GM12801 (cell line): Measurements from ENCODE around the gene PIP5KL1.

Experiments
- TF ChIP-seq, protein P1 (sequence below): IDR thresholded peaks from one replicate; pipeline ENCODE4 v1.5.1; 2011; ENCODE audit warnings: control low read depth; ENCODE audit not compliant: insufficient read length; ENCODE audit errors: extremely low read depth

The PIP5KL1 gene

DNA sequence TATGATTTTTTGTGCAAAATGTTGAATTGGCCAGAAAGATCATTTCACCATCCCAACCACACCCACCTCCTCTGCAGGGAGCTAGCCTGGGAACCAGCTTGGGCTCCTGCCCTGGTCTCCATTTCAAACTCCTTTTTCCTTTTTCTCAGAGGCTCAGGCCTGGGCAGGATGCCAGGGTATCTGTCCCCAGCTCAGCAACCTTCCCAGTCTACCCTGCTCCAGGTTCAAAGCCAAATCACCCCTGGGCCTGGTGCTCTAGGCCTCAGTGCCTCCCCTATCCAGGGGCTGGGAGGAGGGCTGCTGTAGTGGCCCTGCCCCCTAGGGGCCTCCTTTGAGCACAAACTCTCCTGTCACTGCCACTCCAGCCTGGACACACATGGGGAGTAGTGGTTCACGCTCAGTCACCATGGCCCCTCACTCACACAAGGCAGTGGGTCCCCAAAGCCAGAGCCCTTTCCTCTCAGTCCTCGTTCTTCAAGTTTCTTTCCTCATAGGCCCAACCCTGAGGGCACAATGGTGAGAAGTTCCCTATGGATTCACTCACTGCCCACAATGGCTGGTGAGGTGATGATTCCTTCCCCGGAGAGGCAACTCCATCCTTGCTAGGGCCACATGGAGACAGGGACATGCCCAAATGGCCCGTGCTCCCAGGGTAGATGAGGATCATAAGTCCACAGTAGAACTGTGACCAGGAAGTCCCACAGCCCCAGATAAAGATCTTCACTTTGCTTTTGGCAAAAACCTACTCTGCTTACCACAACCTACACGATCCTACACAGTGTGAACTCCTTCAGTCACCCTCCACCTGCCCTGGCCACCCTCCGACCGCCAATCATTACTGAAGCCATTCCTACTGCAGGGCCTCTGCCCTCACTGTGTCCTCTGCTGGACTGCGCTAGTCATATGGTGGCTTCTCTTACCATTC is 12.1 kb downstream of the PIP5KL1 start:
- TF ChIP-seq, protein P1, sequence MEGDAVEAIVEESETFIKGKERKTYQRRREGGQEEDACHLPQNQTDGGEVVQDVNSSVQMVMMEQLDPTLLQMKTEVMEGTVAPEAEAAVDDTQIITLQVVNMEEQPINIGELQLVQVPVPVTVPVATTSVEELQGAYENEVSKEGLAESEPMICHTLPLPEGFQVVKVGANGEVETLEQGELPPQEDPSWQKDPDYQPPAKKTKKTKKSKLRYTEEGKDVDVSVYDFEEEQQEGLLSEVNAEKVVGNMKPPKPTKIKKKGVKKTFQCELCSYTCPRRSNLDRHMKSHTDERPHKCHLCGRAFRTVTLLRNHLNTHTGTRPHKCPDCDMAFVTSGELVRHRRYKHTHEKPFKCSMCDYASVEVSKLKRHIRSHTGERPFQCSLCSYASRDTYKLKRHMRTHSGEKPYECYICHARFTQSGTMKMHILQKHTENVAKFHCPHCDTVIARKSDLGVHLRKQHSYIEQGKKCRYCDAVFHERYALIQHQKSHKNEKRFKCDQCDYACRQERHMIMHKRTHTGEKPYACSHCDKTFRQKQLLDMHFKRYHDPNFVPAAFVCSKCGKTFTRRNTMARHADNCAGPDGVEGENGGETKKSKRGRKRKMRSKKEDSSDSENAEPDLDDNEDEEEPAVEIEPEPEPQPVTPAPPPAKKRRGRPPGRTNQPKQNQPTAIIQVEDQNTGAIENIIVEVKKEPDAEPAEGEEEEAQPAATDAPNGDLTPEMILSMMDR: no peak

DNA sequence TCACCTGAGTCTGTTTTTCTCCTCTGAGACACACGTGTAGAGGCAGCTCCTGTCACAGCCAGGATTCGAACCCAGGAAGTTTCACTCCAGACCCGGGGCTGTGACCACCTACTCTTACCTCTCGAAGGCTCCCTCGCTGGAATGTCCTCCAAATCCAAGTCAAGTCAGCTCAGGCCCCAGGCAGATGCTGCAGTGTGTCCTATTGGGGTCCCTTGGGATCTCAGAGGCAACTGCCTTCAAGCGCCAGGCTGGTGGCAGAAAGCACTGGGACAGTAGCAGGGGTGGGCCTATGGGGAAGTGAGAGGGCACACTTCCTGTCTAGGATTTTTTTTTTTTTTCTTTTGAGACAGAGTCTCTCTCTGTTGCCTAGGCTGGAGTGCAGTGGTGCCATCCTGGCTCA is 13.0 kb downstream of the PIP5KL1 start:
- TF ChIP-seq, protein P1: no peak

DNA sequence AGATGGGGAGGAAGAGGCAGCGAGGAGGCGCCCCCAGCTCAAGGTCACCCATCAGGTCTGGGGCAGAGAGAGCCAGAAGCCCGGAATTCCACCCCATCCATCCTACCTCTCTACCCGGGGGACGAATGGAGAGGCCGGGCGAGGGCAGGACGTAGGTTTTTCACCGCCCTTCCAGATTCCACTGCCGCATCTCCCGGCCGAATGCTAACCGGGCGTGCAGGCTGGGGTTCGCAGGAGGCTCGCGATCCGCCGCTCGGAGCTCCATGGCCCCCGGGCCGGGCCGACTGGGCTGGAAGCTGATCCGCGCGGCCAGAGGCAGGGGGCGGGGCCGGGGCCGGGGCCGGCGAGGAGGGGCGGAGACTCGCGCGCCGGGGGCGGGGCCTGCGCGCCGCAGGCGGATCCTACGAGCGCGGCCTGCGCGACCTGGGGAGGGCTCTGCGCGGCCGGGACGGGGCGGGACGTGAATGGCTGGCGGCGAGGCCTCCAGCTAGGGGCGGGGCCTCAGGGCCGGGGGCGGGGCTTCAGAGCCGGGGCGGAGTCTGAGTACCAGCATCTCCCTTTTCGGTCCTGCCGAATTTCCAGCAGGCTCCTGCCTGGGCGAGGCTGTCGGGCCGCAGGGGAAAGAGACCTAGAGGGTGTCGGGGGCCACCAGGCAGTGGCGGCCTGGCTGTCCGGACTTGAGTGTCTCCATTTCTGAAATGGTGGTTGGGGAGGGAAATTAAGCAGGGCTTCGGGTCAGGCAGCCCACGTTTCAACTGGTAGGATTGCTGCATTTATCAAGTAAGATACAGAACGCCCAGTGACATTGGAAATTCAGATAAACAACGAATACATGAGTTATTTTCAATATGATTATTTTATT is 13.6 kb downstream of the PIP5KL1 start, which contains the start of gene ST6GALNAC4:
ST6GALNAC4 (minus strand) TSS at position 322 of the 862 bp plus-strand sequence. CDS start 622 bp downstream, outside the sequence.
- TF ChIP-seq, protein P1: no peak

DNA sequence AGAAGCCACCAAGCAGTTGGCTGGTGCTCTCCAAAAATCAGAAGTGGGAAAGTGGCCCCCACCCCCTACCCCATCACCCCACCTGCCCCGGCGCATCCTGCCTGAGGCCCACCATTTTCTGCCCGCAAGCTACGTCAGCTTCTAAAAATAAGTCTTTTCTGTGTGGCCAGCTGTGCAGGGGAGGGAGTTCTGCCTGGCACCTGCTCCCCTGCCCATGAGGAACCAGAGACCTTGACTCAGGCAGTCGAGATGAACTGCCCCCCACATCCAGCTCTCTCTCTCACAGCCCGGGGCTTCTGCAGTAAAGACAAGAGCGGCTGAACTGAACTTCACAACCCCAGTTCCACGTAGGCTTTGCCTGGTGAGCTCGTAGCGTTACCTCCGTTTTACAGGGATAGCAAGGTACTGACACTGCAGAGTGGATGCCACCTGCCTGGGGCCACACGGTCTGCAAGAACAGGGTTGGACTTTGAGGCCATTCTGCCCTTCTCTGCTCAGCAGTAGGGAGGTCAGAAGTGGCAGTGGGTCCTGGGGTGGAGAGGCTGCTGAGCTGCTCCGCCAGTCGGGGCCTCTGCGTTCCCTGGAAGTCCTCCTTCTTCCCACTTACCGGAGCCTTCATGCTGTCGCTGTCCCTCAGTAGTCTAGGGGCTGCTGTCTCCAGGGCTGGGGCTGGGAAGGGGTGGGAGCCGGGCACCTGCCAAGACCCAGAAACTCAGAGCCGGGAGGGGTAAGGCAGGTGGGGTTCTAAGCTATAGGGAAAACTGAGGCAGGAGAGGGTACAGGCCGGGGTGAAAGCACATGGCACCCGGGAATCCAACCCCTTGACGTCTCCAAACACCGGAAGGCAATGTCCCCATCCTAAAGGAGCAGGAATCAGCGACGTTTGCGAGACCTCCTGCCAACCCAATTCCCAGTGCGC is 14.5 kb downstream of the PIP5KL1 start:
- TF ChIP-seq, protein P1: no peak

DNA sequence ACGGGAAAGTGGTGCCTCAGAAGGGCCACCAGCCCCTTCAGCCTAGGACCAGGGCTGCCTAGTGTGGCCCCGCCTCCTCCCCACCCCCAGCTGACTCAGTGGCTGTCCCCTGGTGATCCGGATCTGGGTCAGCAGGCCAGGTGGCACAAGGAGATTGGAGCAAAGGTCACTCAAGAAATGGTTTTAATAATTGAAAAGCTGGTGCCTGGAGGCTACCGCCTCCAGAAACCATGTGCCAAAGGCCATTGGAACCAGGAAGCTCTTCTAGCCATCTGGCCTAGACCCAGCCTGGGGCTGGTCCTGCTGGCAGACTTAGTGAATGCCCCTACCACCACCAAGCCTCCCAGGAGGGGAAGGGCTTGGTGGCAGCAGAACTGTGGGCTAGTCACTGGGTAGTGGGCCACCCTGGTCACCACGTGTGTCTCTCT is 15.2 kb downstream of the PIP5KL1 start:
- TF ChIP-seq, protein P1: no peak

DNA sequence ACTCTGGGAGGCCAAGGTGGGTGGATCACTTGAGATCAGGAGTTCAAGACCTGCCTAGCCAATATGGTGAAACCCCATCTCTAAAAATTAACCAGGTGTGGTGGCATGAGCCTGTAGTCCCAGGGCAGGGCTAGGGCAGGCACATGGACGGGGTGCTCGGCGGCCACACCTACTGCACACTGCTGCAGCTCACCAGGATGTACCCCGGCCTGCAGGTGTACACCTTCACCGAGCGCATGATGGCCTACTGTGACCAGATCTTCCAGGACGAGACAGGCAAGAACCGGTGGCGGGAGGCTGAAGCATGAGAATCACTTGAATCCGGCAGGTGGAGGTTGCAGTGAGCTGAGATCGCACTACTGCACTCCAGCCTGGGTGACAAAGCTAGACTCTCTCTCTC is 16.9 kb downstream of the PIP5KL1 start:
- TF ChIP-seq, protein P1: no peak

DNA sequence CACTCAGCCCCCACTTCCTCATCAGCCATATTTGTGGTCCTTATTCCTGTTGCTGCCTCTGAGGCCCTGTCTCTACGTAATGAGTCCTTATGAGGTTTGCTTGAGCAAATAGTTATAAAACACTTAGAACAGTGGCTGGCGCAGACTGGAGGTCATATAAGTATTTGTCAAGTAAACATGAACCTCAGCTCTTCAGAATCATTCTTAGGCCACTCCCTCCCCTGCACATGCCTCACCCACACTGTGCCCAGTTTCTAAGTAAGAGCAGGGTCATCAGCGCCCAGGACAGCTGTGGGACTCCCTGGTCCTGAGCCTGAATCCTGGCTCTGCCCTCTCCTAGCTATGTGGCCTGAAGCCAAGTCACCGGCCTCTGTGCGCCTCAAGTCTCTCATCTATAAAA is 17.7 kb downstream of the PIP5KL1 start:
- TF ChIP-seq, protein P1: no peak
